ENCODE data around the gene SRP68. TPM values are rescaled to one million over a fixed set of nuclear protein-coding genes. Genes with fewer than 3 reads are reported as not detected.

SRP68 gene
- total and polyA plus RNA-seq, 2 of the 8 experiments (the other 6 are each of a cell fraction or from before 2014, with no cell fraction given): 57.7 to 83.5 TPM

GRCh38 chr17:76002100-76002499 lies 70.2 kb downstream of the SRP68 start:
- no peak overlapping the region for H2BK15ac ChIP-seq (ENCODE audit: low read length)
- POLR2A ChIA-PET (ENCODE audit: partially characterized antibody): interaction anchor here (1.3 kb wide), 1 partner anchor 78 kb away, joined by 5 read pairs; no protein-coding TSS in a partner anchor
- H3K27me3 ChIP-seq (replicated peaks in 1 of 4; ENCODE audit: control insufficient read depth in 3 of 4, extremely low read depth in 1 of 4, insufficient read depth in 3 of 4, low read length in 3 of 4): no peaks in the 10 kb centered on the region
- no peak overlapping the region for H3K4me3 ChIP-seq (ENCODE audit: extremely low read depth in 1 of 4, insufficient read depth in 2 of 4, low read depth in 3 of 4, low read length in 4 of 4)
- H4K20me1 ChIP-seq (replicated peaks in 1 of 2; ENCODE audit: control insufficient read depth in 1 of 2, insufficient read depth in 2 of 2, low read length in 2 of 2): no peaks in the 10 kb centered on the region
- H3K27ac ChIP-seq (ENCODE audit: low read depth, low read length): no peak overlapping the region
- FAIRE-seq (no peak), DNase-seq (ENCODE audit: low read depth in 1 of 2, low spot score in 2 of 2) (no peak)
- no peak overlapping the region for H2AK5ac ChIP-seq (ENCODE audit: low read depth, low read length)
- H3K9me3 ChIP-seq (ENCODE audit: insufficient read depth in 2 of 2, low read depth in 1 of 2, low read length in 1 of 2): no peaks in the 10 kb centered on the region
- H2BK20ac ChIP-seq (ENCODE audit: low read length): no peak overlapping the region
- no peak overlapping the region for H3K56ac ChIP-seq (replicated peaks; ENCODE audit: insufficient read length, low read depth, low read length)
- H2BK12ac ChIP-seq (ENCODE audit: low read depth, low read length): no peak overlapping the region
- no peak overlapping the region for H4K91ac ChIP-seq (replicated peaks; ENCODE audit: insufficient read length, low read length)
- no peak overlapping the region for H3K23ac ChIP-seq (ENCODE audit: insufficient read length)
- no peaks in the 10 kb centered on the region for H3K79me2 ChIP-seq (ENCODE audit: control insufficient read depth in 1 of 2, insufficient read depth in 2 of 2, low read length in 2 of 2)
- WGBS, 2 experiments (ENCODE audit: extremely low coverage in 1 of 2, insufficient coverage in 1 of 2, insufficient read length in 1 of 2, insufficient replicate concordance in 2 of 2, low coverage in 1 of 2, low lambda C conversion rate in 2 of 2, missing lambda C conversion rate in 1 of 2): 96% methylated on average over 12 of the region's 12 CpGs; no CpG with 5 or more reads in 1 of the 2 experiments
- CTCF ChIA-PET (ENCODE audit: partially characterized antibody): interaction anchor here (0.7 to 32.0 kb wide), 10 partner anchors 10 to 181 kb away, joined by 3 to 885 read pairs (median 10); partner anchors contain the start of genes EVPL, MRPL38, TRIM47 and TRIM65
- no peak overlapping the region; the same call in 1 of the 2 replicates for H2BK5ac ChIP-seq (ENCODE audit: low read depth, low read length)
- no peaks in the 10 kb centered on the region for H3K23me2 ChIP-seq (ENCODE audit: low read depth, low read length)
- no peak overlapping the region for H4K5ac ChIP-seq (ENCODE audit: insufficient read length, low read depth, low read length)
- no peaks in the 10 kb centered on the region for H3K79me1 ChIP-seq (ENCODE audit: low read depth, low read length)
- H2BK120ac ChIP-seq (replicated peaks; ENCODE audit: low read depth, low read length): no peak overlapping the region
- no peak overlapping the region for H3K18ac ChIP-seq (ENCODE audit: extremely low read depth, low read length)
- no peak overlapping the region for H3K14ac ChIP-seq (ENCODE audit: insufficient read length)
- no peak overlapping the region for H3K4ac ChIP-seq (replicated peaks; ENCODE audit: insufficient read length, low read depth, low read length)
- H3K36me3 ChIP-seq (ENCODE audit: control insufficient read depth in 2 of 4, insufficient read depth in 4 of 4, low read length in 3 of 4): no peaks in the 10 kb centered on the region; a peak in 2 of 8 replicates
- no peak overlapping the region for H3K9ac ChIP-seq (replicated peaks in 1 of 4; ENCODE audit: extremely low read depth in 1 of 4, low read depth in 3 of 4, low read length in 3 of 4)
- no peak overlapping the region for H4K8ac ChIP-seq (ENCODE audit: extremely low read depth, insufficient read depth, low read length)
- H2AFZ ChIP-seq (ENCODE audit: low read length): no peak overlapping the region
- H3K4me1 ChIP-seq (replicated peaks in 1 of 4; ENCODE audit: control insufficient read depth in 3 of 4, insufficient read depth in 4 of 4, low read length in 3 of 4): no peaks in the 10 kb centered on the region; a peak in 2 of 7 replicates
- H3K4me2 ChIP-seq (ENCODE audit: insufficient read depth in 1 of 2, low read depth in 2 of 2, low read length in 2 of 2): no peak overlapping the region
- TF ChIP-seq GTF2F1 (IDR thresholded peaks at IDR 0.05; ENCODE audit: borderline replicate concordance, low read depth, low read length) (no peak), HDAC6 (IDR thresholded peaks at IDR 0.05; ENCODE audit: low read depth, low read length) (no peak), TCF12 (IDR thresholded peaks at IDR 0.05; ENCODE audit: low read depth, low read length) (no peak), EP300 (IDR thresholded peaks at IDR 0.05; ENCODE audit: borderline replicate concordance in 1 of 2, low read depth in 2 of 2, low read length in 2 of 2) (no peak), RBBP5 (IDR thresholded peaks at IDR 0.05; ENCODE audit: borderline replicate concordance, low read depth, low read length) (no peak), RAD21 (IDR thresholded peaks at IDR 0.05 in 1 of 2, conservative IDR thresholded peaks at IDR 0.05 in 1 of 2; ENCODE audit: low read depth in 2 of 2, low read length in 2 of 2) (no peak), RXRA (IDR thresholded peaks at IDR 0.05; ENCODE audit: insufficient read depth, low read depth, low read length) (no peak)

All from H1 (cell line).